Loucy (cell line): ENCODE data around the gene PDE4C.

Source experiments
- H2AFZ ChIP-seq: fragments of 200-600 bp; sonication (generic); 2 replicates; pipeline ENCODE4 v1.6.0; 2016; ENCODE audit warnings: antibody characterized with exemption, mild to moderate bottlenecking, low read length, moderate library complexity
- H3F3A ChIP-seq: fragments of 200-600 bp; 2 replicates; pipeline ENCODE4 v1.6.0; 2016; ENCODE audit warnings: antibody characterized with exemption, low read depth, mild to moderate bottlenecking
- H3K27me3 ChIP-seq: fragments of 200-600 bp; sonication (generic); 2 replicates; pipeline ENCODE4 v1.6.1; 2014; ENCODE audit warnings: low read length, mild to moderate bottlenecking; ENCODE audit not compliant: insufficient read depth, poor library complexity, severe bottlenecking
- H3K36me3 ChIP-seq: fragments of 200-600 bp; sonication (generic); 2 replicates; pipeline ENCODE4 v1.6.1; 2016; ENCODE audit warnings: low read length; ENCODE audit not compliant: insufficient read depth
- H3K4me1 ChIP-seq: fragments of 200-600 bp; sonication (generic); 2 replicates; pipeline ENCODE4 v1.5.1; 2014; ENCODE audit warnings: low read length, mild to moderate bottlenecking; ENCODE audit not compliant: insufficient read depth, poor library complexity, severe bottlenecking
- H3K4me2 ChIP-seq: fragments of 200-600 bp; sonication (generic); 2 replicates; pipeline ENCODE4 v1.6.0; 2014; ENCODE audit warnings: antibody characterized with exemption, low read length, low read depth, mild to moderate bottlenecking; ENCODE audit not compliant: poor library complexity, severe bottlenecking
- H3K4me3 ChIP-seq: fragments of 200-600 bp; sonication (generic); 2 replicates; pipeline ENCODE4 v1.5.1; 2014; ENCODE audit warnings: low read length, mild to moderate bottlenecking, mixed read lengths; ENCODE audit not compliant: poor library complexity, severe bottlenecking
- H3K79me2 ChIP-seq: fragments of 200-600 bp; sonication (generic); 2 replicates; pipeline ENCODE4 v1.6.1; 2014; ENCODE audit warnings: low read length; ENCODE audit not compliant: insufficient read depth
- H3K9ac ChIP-seq: fragments of 200-600 bp; sonication (generic); 2 replicates; pipeline ENCODE4 v1.6.0; 2014; ENCODE audit warnings: mild to moderate bottlenecking, low read depth, low read length, moderate library complexity; ENCODE audit not compliant: poor library complexity, severe bottlenecking
- H3K9me2 ChIP-seq: fragments of 200-600 bp; sonication (generic); replicated peaks from 2 replicates; pipeline ENCODE4 v1.6.1; 2016; ENCODE audit warnings: low read depth, low read length, mixed read lengths
- H3K9me3 ChIP-seq: fragments of 200-600 bp; sonication (generic); 2 replicates; pipeline ENCODE4 v1.6.1; 2014; ENCODE audit warnings: mild to moderate bottlenecking, antibody characterized with exemption, low read length, low read depth; ENCODE audit not compliant: insufficient read depth
- H4K20me1 ChIP-seq: fragments of 200-600 bp; sonication (generic); 2 replicates; pipeline ENCODE4 v1.6.0; 2014; ENCODE audit warnings: antibody characterized with exemption, low read length, mild to moderate bottlenecking; ENCODE audit not compliant: insufficient read depth, poor library complexity, severe bottlenecking
- CTCF ChIP-seq: fragments of 200-600 bp; sonication (generic); conservative IDR thresholded peaks from 2 replicates; pipeline ENCODE4 v1.5.1; 2014; ENCODE audit warnings: mild to moderate bottlenecking, antibody characterized with exemption, low read length
- EZH2phosphoT487 ChIP-seq: fragments of 200-600 bp; IDR thresholded peaks from 2 replicates; pipeline ENCODE4 v1.6.1; 2018; ENCODE audit warnings: antibody characterized with exemption, mild to moderate bottlenecking, moderate library complexity, borderline replicate concordance

Gene PDE4C

GRCh38 chr19:18264971-18265540, 38.8 kb upstream of the PDE4C start:
- H3K9ac ChIP-seq: peak overlapping the region; percentile 52
- peak overlapping the region; percentile 72 for H3K4me2 ChIP-seq
- H3K4me1 ChIP-seq: peaks cover 14% of the 10 kb centered on the region
- H2AFZ ChIP-seq: no peak overlapping the region
- H3K27me3 ChIP-seq: no peaks in the 10 kb centered on the region
- H3K9me2 ChIP-seq: no peaks in the 10 kb centered on the region
- H3F3A ChIP-seq: no peaks in the 10 kb centered on the region
- no peaks in the 10 kb centered on the region for H4K20me1 ChIP-seq
- no peaks in the 10 kb centered on the region for H3K79me2 ChIP-seq
- H3K36me3 ChIP-seq: no peaks in the 10 kb centered on the region
- peak overlapping the region; percentile 47 for H3K4me3 ChIP-seq
- H3K9me3 ChIP-seq: no peaks in the 10 kb centered on the region
- TF ChIP-seq EZH2phosphoT487 (no peak), CTCF (no peak)

DNA sequence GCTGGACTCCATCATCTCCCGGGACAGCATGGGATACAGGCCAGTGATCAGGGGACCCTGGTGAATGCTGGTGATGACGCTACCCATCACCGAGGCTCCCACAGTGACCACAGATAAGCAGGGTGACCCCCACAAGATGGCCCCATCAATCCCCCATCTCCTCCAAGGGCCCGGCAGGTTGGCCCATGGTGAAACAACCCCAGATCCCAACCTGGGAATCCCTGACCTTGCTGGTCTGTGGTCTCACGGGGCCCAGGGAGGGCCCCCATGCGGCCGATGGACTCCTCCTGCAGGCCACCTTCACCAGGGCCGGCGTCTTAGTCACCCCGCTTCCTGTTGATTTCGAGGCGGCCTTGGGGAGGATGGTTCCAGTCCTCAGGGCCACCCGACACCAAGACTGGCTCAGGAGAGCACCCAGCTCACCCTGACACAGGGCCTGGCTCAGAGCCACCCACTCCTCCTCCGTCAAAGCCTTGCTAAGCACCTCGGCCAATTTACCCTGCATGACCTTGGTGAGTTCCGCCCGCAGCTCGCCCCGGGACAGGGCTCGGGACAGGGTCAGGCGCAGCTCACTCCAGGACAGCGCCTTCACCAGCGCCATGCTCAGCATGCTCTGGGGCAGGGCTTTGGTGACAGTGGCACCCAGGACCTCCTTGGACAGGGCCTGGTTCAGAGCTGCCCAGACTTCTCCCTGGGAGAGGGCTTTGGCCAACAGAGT, 38.1 kb upstream of the PDE4C start:
- Histone ChIP-seq H3K4me3 (no peak overlapping the region), H3F3A (no peaks in the 10 kb centered on the region), H3K9me3 (no peaks in the 10 kb centered on the region), H3K4me2 (no peak overlapping the region), H2AFZ (no peak overlapping the region), H3K36me3 (no peaks in the 10 kb centered on the region), H4K20me1 (no peaks in the 10 kb centered on the region), H3K79me2 (no peaks in the 10 kb centered on the region), H3K9ac (no peak overlapping the region), H3K9me2 (no peaks in the 10 kb centered on the region), H3K27me3 (no peaks in the 10 kb centered on the region), H3K4me1 (peaks cover 14% of the 10 kb centered on the region)
- no peak for TF ChIP-seq CTCF
- TF ChIP-seq EZH2phosphoT487: no peak

- Histone ChIP-seq H3K36me3 (no peaks in the 10 kb centered on the region), H4K20me1 (no peaks in the 10 kb centered on the region), H3F3A (no peaks in the 10 kb centered on the region), H3K9me3 (no peaks in the 10 kb centered on the region), H3K4me3 (no peak overlapping the region), H2AFZ (no peak overlapping the region), H3K4me2 (no peak overlapping the region), H3K4me1 (peaks cover 14% of the 10 kb centered on the region), H3K27me3 (no peaks in the 10 kb centered on the region), H3K9ac (no peak overlapping the region), H3K9me2 (no peaks in the 10 kb centered on the region), H3K79me2 (no peaks in the 10 kb centered on the region)
- TF ChIP-seq EZH2phosphoT487 (no peak), CTCF (no peak)
These were observed 37.3 kb upstream of the PDE4C start for GRCh38 chr19:18263324-18264136.
